ENCODE results near the gene MYO5A.

DNA sequence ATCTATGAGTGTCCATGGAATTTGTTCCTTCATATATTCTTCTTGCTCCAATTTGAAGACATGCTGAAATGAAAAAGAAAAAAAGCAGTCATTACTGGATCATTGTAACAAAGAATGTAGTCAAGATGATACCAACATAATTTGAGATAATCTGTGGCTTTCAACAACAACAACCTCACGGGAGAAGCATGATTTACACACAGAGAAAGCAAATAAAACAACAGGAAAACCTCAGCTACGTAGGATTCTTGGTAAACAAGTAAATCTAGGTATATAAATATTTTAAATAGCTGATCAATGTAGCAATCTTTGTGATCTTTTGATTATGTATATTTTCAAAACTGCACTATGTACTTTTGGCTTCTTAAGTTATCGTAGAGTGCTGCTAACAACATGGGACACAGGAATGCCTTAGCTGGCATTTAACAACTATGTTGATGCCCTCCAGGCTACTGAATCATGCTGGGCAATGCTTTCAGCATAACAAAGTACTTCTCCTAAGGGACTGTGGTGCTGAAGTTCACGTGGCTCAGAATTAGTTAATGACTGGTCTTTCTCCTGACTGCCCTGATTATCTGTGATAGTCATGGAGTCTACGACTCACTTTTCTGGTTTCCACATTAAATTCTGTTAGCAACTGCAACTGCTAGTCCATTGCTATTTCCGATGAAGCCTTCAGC lies 136.5 kb downstream of the MYO5A start:
- TF ChIP-seq, protein P1, sequence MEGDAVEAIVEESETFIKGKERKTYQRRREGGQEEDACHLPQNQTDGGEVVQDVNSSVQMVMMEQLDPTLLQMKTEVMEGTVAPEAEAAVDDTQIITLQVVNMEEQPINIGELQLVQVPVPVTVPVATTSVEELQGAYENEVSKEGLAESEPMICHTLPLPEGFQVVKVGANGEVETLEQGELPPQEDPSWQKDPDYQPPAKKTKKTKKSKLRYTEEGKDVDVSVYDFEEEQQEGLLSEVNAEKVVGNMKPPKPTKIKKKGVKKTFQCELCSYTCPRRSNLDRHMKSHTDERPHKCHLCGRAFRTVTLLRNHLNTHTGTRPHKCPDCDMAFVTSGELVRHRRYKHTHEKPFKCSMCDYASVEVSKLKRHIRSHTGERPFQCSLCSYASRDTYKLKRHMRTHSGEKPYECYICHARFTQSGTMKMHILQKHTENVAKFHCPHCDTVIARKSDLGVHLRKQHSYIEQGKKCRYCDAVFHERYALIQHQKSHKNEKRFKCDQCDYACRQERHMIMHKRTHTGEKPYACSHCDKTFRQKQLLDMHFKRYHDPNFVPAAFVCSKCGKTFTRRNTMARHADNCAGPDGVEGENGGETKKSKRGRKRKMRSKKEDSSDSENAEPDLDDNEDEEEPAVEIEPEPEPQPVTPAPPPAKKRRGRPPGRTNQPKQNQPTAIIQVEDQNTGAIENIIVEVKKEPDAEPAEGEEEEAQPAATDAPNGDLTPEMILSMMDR (IDR thresholded peaks at IDR 0.05; ENCODE audit: low read length), result no peak
- no peak for TF ChIP-seq EZH2 (IDR thresholded peaks at IDR 0.05; ENCODE audit: borderline replicate concordance, low read length)
